GOT3 (cell line): Measurements from ENCODE around the gene STEAP1B.
"Not testable (repeated sequence)": the region's sequence is repeated elsewhere in the genome, so short reads cannot be mapped to it uniquely, and the experiment has no call there.

Experiments
- DNase-seq: peaks from one replicate; lab custom pipeline; 2025; ENCODE audit warnings: mixed read lengths; lab: John Stamatoyannopoulos, UW

Gene STEAP1B

GRCh38 chr7:22452960-22453558 lies 46.9 kb downstream of the STEAP1B start:
- no peak for DNase-seq

- no peak for DNase-seq
These were observed 47.6 kb downstream of the STEAP1B start for GRCh38 chr7:22452142-22452959.

GRCh38 chr7:22450013-22450412 lies 50.0 kb downstream of the STEAP1B start:
- DNase-seq = not testable (repeated sequence)

- DNase-seq = no peak
These were observed 52.2 kb downstream of the STEAP1B start for GRCh38 chr7:22447762-22448161.

GRCh38 chr7:22447008-22447407 lies 53.0 kb downstream of the STEAP1B start:
- DNase-seq = no peak

- DNase-seq = no peak
These were observed 54.1 kb downstream of the STEAP1B start for GRCh38 chr7:22445853-22446252.

GRCh38 chr7:22445140-22445743 lies 54.7 kb downstream of the STEAP1B start:
- no peak for DNase-seq

- no peak for DNase-seq
These were observed 55.6 kb downstream of the STEAP1B start for GRCh38 chr7:22444181-22444971.

GRCh38 chr7:22443370-22444180 lies 56.4 kb downstream of the STEAP1B start:
- DNase-seq = no peak

- DNase-seq = no peak
These were observed 57.1 kb downstream of the STEAP1B start for GRCh38 chr7:22442882-22443369.

GRCh38 chr7:22442187-22442881 lies 57.7 kb downstream of the STEAP1B start:
- DNase-seq = no peak

GRCh38 chr7:22441157-22441556 lies 58.8 kb downstream of the STEAP1B start:
- no peak for DNase-seq

GRCh38 chr7:22438994-22439393 lies 61.0 kb downstream of the STEAP1B start:
- no peak for DNase-seq

GRCh38 chr7:22436552-22436951 lies 63.4 kb downstream of the STEAP1B start:
- DNase-seq = not testable (repeated sequence)

- DNase-seq = no peak
These were observed 64.3 kb downstream of the STEAP1B start for GRCh38 chr7:22435720-22436119.

- no peak for DNase-seq
These were observed 64.9 kb downstream of the STEAP1B start for GRCh38 chr7:22435105-22435504.

- no peak for DNase-seq
These were observed 66.1 kb downstream of the STEAP1B start for GRCh38 chr7:22433710-22434460.

- DNase-seq = not testable (repeated sequence)
These were observed 66.8 kb downstream of the STEAP1B start for GRCh38 chr7:22433165-22433700.

GRCh38 chr7:22432203-22432718 lies 67.7 kb downstream of the STEAP1B start:
- no peak for DNase-seq
